Lung (tissue), 12 donors: ENCODE measurements around the gene SLC45A3. TPM values are rescaled to one million over a fixed set of nuclear protein-coding genes. Genes with fewer than 3 reads are reported as not detected.

Experiments used
- ATAC-seq: fragments of 200-7000 bp; cut with Tn5 transposase; one replicate; pipeline ENCODE4 v1.9.1; 2020; ENCODE audit warnings: moderate number of reproducible peaks; ENCODE audit not compliant: insufficient read depth, low FRiP score
- DNase-seq, 3 donors: peaks; one replicate each; pipeline ENCODE4 v3.0.0-alpha.2; 2013 to 2017
- H3K27ac ChIP-seq, 2 donors: one replicate each; pipeline ENCODE4 v1.5.1; 2013; ENCODE audit warnings: mild to moderate bottlenecking in 2 of 2, moderate library complexity in 2 of 2, control low read depth in 1 of 2, inconsistent platforms in 1 of 2, low read depth in 1 of 2, low read length in 1 of 2
- H3K27me3 ChIP-seq, 3 donors: one replicate each; pipeline ENCODE4 v1.5.1; 2013; ENCODE audit warnings: low read length in 2 of 3; ENCODE audit not compliant: control insufficient read depth in 3 of 3, insufficient read depth in 3 of 3
- H3K36me3 ChIP-seq, 4 donors: one replicate each; pipeline ENCODE4 v1.5.1; 2013; ENCODE audit warnings: low read length in 4 of 4, mild to moderate bottlenecking in 1 of 4, moderate library complexity in 1 of 4; ENCODE audit not compliant: control insufficient read depth in 4 of 4, insufficient read depth in 4 of 4
- H3K4me1 ChIP-seq, 5 donors: one replicate each; pipeline ENCODE4 v1.5.1; 2013; ENCODE audit warnings: low read length in 5 of 5, mild to moderate bottlenecking in 2 of 5, moderate library complexity in 1 of 5; ENCODE audit not compliant: control insufficient read depth in 5 of 5, insufficient read depth in 5 of 5
- H3K4me3 ChIP-seq: one replicate; pipeline ENCODE4 v1.5.1; 2013; ENCODE audit warnings: mild to moderate bottlenecking, control low read depth, moderate library complexity
- H3K9ac ChIP-seq, 2 donors: one replicate each; pipeline ENCODE4 v1.5.1; 2013; ENCODE audit warnings: low read length in 2 of 2, control low read depth in 1 of 2; ENCODE audit not compliant: insufficient read depth in 1 of 2
- H3K9me3 ChIP-seq, 4 donors: one replicate each; pipeline ENCODE4 v1.5.1; 2013; ENCODE audit warnings: low read length in 3 of 4, mild to moderate bottlenecking in 1 of 4, moderate library complexity in 1 of 4; ENCODE audit not compliant: control insufficient read depth in 4 of 4, insufficient read depth in 3 of 4
- CTCF ChIP-seq: IDR thresholded peaks from 2 replicates; pipeline ENCODE4 v1.5.1; 2012; ENCODE audit warnings: mild to moderate bottlenecking; ENCODE audit errors: control extremely low read depth, extremely low read depth
- WGBS, 2 donors: extraction: QIAGEN DNeasy Blood & Tissue Kit; methylation state at CpG; one replicate each; pipeline ENCODE4 v1.1.7; 2013; 5-methylcytosine and 5-hydroxymethylcytosine counted together
- polyA plus RNA-seq, 2 donors: library from polyadenylated mRNA; stranded (reverse); fragments of 200-250 nt; gene quantifications; one replicate each; pipeline ENCODE4 v1.2.1, GENCODE V29; 2013
- total RNA-seq, 2 donors: library from RNA; depleted of rRNA in 1 of 2; stranded (reverse); fragments of >200 nt in 1 of 2; gene quantifications; one replicate each; pipeline ENCODE4 v1.2.1, GENCODE V29; 2014 to 2021
- donor health status: control.
- donor health status: control.
- donor health status: Bipolar disorder and iron deficiency.
- donor health status: healthy.
- donor health status: DM: yes; HTN: yes; CAD: no.

Gene SLC45A3
- total and polyA plus RNA-seq, 4 donors: 2.1 to 8.6 (median 3.9) TPM

DNA sequence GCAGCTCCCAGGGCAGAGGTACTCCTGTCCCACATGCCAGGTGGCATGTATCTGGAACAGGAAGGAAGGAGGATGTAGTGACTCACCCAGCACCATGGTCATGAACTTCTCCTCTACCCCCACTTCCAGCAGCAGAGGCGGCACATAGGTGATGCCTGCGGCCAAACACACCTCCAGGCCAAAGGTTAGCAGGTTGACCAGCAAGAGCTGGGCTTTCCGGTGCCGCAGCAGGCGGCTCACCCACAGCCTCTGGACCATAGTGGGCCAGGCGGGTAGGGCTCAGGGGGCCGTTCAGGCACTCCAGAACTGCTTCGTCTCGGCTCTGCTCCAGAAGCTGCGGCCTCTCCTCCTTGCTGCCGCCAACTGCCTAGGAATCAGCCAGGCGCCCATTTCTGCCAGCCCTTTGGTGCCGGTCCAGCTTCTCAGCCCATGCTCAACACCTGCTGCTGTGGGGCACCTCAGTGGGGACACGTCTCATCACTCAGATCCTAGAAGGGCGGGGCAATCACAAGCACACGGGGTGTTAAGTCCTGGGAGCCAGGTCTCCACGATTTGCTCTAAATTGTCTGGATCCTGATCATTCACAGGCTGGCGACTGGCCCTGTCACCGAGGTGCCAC, 15.8 kb downstream of the SLC45A3 start:
- Histone ChIP-seq H3K4me1 (peaks cover 0 to 27% (median 6%) of the 10 kb centered on the region in 5 donors), H3K27me3 (no peaks in the 10 kb centered on the region), H3K27ac (no peak overlapping the region), H3K9me3 (peaks cover 0 to 3% (median 0%) of the 10 kb centered on the region in 4 donors), H3K36me3 (peaks cover 0 to 8% (median 1%) of the 10 kb centered on the region in 4 donors), H3K9ac (no peak overlapping the region), H3K4me3 (no peak overlapping the region)
- 70 to 75% methylated on average over 19 of the region's 19 CpGs for WGBS, 2 donors
- ATAC-seq: no peak
- no peak for TF ChIP-seq CTCF
- no peak for DNase-seq

DNA sequence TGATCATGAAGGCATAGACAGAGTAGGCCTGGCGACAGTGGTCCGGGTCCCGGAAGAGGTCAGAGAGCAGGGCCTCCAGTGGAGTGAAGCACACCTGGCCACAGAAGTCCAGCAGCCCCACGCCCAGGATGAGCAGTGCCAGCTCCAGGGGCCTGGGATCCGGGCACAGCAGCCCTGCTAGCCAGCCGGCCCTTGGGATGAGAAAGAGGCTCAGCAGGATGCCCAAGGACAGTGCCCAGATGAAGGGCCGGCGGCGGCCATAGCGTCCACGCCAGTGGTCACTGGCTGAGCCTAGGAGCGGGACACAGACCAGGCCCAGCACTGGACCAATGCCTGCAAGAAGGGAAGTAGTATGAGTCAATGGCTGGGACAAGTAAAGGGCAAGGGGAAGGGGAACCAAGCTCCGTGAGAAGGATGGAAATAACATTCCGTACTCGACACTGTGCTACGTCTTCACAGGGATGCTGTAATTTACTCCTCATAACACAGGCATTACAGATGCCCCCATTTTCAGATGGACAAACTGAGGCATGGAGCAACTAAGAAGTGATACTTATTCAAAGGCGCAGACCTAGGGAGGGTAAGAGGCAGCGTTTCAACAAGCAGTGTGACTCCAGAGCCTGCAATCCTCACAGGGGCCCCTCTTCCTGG, 16.9 kb downstream of the SLC45A3 start:
- Histone ChIP-seq H3K4me3 (no peak overlapping the region), H3K27me3 (no peaks in the 10 kb centered on the region), H3K36me3 (peaks cover 0 to 12% (median 1%) of the 10 kb centered on the region in 4 donors), H3K9ac (no peak overlapping the region), H3K27ac (no peak overlapping the region), H3K4me1 (peaks cover 0 to 21% (median 5%) of the 10 kb centered on the region in 5 donors), H3K9me3 (peaks cover 0 to 3% (median 0%) of the 10 kb centered on the region in 4 donors)
- 83 to 87% methylated on average over 18 of the region's 18 CpGs for WGBS, 2 donors
- no peak for ATAC-seq
- no peak for DNase-seq
- TF ChIP-seq CTCF: no peak

GRCh38 chr1:205662791-205663190, 17.5 kb downstream of the SLC45A3 start:
- no peak for TF ChIP-seq CTCF
- 94% methylated on average over 23 to 24 of the region's 24 CpGs for WGBS, 2 donors
- no peak for DNase-seq

More at GRCh38 chr1:205662791-205663190, 17.5 kb downstream of the SLC45A3 start:
- no peaks in the 10 kb centered on the region for H3K27me3 ChIP-seq
- H3K9ac ChIP-seq: no peak overlapping the region
- ATAC-seq: no peak
- H3K9me3 ChIP-seq: no peaks in the 10 kb centered on the region
- peaks cover 0 to 16% (median 0%) of the 10 kb centered on the region in 5 donors for H3K4me1 ChIP-seq
- no peak overlapping the region for H3K27ac ChIP-seq
- no peak overlapping the region for H3K4me3 ChIP-seq
- peaks cover 0 to 12% (median 1%) of the 10 kb centered on the region in 4 donors for H3K36me3 ChIP-seq
